ENCODE results near the gene KIFC3. TPM values are rescaled to one million over a fixed set of nuclear protein-coding genes. Genes with fewer than 3 reads are reported as not detected.
A peak's percentile ranks its signal among the peaks of the same experiment; 100 is the strongest.

KIFC3 gene
- total and polyA plus RNA-seq, 2 of the 13 experiments (the other 11 are each of a cell fraction or from before 2014, with no cell fraction given): 42.1 to 45.3 TPM

DNA sequence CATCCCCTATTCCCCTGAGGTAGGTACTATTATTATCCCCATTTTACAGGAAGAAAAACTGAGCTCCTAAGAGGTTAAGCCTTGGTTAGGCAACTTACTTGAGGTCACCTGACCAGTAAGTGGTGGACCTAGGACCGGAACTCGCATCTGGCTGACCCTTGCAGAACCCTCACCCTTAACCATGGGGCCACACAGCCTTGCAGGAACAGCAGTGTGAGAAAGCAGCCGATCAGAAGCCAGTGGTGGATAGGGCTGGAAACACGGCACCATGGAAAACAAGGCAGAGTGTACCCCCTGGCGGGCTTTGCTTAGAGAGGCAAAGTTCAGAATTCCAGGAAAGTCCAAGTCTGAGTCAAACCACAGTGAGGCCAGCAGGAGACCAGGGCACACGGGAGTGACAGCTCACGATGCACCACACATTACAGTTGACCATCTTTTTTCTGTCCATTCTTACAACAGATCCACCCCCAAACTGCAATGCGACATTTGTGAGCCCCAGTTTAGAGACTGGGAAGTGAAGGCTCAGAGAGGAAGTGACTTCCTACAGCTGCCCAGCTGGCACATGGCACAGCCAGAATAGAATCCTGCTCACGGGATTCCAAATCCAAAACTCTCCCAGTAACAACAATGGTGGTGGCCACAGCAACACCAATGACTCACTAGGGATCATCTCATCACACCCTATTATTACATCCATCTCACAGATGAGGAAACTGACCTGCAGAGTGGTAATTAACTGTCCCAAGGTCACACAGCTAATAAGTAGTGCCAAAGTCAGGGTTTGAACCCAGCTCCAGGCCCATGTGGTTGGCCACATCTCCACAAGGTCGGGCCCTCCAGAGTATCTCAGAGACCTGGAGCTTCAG, 20.3 kb downstream of the KIFC3 start (continued):
- TF ChIP-seq, protein P1, sequence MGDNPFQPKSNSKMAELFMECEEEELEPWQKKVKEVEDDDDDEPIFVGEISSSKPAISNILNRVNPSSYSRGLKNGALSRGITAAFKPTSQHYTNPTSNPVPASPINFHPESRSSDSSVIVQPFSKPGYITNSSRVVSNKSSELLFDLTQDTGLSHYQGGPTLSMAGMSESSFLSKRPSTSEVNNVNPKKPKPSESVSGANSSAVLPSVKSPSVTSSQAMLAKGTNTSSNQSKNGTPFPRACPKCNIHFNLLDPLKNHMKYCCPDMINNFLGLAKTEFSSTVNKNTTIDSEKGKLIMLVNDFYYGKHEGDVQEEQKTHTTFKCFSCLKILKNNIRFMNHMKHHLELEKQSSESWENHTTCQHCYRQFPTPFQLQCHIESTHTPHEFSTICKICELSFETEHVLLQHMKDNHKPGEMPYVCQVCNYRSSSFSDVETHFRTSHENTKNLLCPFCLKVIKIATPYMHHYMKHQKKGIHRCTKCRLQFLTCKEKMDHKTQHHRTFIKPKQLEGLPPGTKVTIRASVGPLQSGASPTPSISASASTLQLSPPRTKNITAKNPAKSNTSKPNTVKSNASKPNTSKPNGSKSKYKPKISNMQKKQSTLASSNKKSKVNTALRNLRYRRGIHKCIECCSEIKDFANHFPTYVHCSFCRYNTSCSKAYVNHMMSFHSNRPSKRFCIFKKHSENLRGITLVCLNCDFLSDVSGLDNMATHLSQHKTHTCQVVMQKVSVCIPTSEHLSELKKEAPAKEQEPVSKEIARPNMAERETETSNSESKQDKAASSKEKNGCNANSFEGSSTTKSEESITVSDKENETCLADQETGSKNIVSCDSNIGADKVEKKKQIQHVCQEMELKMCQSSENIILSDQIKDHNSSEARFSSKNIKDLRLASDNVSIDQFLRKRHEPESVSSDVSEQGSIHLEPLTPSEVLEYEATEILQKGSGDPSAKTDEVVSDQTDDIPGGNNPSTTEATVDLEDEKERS (CRISPR knock-in tag; IDR thresholded peaks at IDR 0.05): peak; percentile 63; the same call in 1 of the 2 replicates
- TF ChIP-seq, protein P2, sequence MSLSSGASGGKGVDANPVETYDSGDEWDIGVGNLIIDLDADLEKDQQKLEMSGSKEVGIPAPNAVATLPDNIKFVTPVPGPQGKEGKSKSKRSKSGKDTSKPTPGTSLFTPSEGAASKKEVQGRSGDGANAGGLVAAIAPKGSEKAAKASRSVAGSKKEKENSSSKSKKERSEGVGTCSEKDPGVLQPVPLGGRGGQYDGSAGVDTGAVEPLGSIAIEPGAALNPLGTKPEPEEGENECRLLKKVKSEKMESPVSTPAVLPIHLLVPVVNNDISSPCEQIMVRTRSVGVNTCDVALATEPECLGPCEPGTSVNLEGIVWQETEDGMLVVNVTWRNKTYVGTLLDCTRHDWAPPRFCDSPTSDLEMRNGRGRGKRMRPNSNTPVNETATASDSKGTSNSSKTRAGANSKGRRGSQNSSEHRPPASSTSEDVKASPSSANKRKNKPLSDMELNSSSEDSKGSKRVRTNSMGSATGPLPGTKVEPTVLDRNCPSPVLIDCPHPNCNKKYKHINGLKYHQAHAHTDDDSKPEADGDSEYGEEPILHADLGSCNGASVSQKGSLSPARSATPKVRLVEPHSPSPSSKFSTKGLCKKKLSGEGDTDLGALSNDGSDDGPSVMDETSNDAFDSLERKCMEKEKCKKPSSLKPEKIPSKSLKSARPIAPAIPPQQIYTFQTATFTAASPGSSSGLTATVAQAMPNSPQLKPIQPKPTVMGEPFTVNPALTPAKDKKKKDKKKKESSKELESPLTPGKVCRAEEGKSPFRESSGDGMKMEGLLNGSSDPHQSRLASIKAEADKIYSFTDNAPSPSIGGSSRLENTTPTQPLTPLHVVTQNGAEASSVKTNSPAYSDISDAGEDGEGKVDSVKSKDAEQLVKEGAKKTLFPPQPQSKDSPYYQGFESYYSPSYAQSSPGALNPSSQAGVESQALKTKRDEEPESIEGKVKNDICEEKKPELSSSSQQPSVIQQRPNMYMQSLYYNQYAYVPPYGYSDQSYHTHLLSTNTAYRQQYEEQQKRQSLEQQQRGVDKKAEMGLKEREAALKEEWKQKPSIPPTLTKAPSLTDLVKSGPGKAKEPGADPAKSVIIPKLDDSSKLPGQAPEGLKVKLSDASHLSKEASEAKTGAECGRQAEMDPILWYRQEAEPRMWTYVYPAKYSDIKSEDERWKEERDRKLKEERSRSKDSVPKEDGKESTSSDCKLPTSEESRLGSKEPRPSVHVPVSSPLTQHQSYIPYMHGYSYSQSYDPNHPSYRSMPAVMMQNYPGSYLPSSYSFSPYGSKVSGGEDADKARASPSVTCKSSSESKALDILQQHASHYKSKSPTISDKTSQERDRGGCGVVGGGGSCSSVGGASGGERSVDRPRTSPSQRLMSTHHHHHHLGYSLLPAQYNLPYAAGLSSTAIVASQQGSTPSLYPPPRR (CRISPR knock-in tag; IDR thresholded peaks at IDR 0.05; ENCODE audit: borderline replicate concordance): peak; percentile 73; the same call in 1 of the 2 replicates
- no peak for TF ChIP-seq NKX3-1 (CRISPR knock-in tag; IDR thresholded peaks at IDR 0.05)
- TF ChIP-seq POLR2AphosphoS2 (IDR thresholded peaks at IDR 0.05; ENCODE audit: low read depth, low read length): no peak
- TF ChIP-seq, protein P3, sequence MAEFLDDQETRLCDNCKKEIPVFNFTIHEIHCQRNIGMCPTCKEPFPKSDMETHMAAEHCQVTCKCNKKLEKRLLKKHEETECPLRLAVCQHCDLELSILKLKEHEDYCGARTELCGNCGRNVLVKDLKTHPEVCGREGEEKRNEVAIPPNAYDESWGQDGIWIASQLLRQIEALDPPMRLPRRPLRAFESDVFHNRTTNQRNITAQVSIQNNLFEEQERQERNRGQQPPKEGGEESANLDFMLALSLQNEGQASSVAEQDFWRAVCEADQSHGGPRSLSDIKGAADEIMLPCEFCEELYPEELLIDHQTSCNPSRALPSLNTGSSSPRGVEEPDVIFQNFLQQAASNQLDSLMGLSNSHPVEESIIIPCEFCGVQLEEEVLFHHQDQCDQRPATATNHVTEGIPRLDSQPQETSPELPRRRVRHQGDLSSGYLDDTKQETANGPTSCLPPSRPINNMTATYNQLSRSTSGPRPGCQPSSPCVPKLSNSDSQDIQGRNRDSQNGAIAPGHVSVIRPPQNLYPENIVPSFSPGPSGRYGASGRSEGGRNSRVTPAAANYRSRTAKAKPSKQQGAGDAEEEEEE (CRISPR knock-in tag; IDR thresholded peaks at IDR 0.05; ENCODE audit: borderline replicate concordance): peak; percentile 97; the same call in 1 of the 2 replicates
- no peak for TF ChIP-seq SRF (IDR thresholded peaks at IDR 0.05; ENCODE audit: low read depth, low read length)
- TF ChIP-seq POGZ (CRISPR knock-in tag; IDR thresholded peaks at IDR 0.05): peak; percentile 80
- TF ChIP-seq NAIF1 (CRISPR knock-in tag; IDR thresholded peaks at IDR 0.05; ENCODE audit: borderline replicate concordance): no peak
- peak; percentile 88 for TF ChIP-seq NCOA1 (CRISPR knock-in tag; IDR thresholded peaks at IDR 0.05)
- no peak for TF ChIP-seq NCOA5 (CRISPR knock-in tag; IDR thresholded peaks at IDR 0.05)
- peak; percentile 65 for TF ChIP-seq ZNF317 (CRISPR knock-in tag; IDR thresholded peaks at IDR 0.05)
- no peak for TF ChIP-seq HMGA1 (CRISPR knock-in tag; conservative IDR thresholded peaks at IDR 0.05)
- TF ChIP-seq ZNF101 (CRISPR knock-in tag; IDR thresholded peaks at IDR 0.05; ENCODE audit: borderline replicate concordance, low read depth): peak; percentile 48; the same call in 1 of the 2 replicates
- TF ChIP-seq SAFB2 (CRISPR knock-in tag; IDR thresholded peaks at IDR 0.05; ENCODE audit: borderline replicate concordance, low read depth): peak; percentile 56; the same call in 1 of the 2 replicates
- TF ChIP-seq SIX4 (CRISPR knock-in tag; IDR thresholded peaks at IDR 0.05): 0 out of 2 replicates have a peak, but pooled peaks have one; percentile 45
- no peak for TF ChIP-seq FIP1L1 (IDR thresholded peaks at IDR 0.05; ENCODE audit: borderline replicate concordance, insufficient read depth, low read depth, low read length)
- no peak for TF ChIP-seq ARHGAP35 (CRISPR knock-in tag; IDR thresholded peaks at IDR 0.05; ENCODE audit: borderline replicate concordance)
- no peak for TF ChIP-seq HNRNPUL1 (IDR thresholded peaks at IDR 0.05; ENCODE audit: low read depth, low read length)
- TF ChIP-seq HHEX (CRISPR knock-in tag; IDR thresholded peaks at IDR 0.05): no peak; the same call in 1 of the 2 replicates

All from HepG2 (cell line).